IMR-90 (cell line): Measurements from ENCODE around the gene ZNF592.

Experiments
- BHLHE40 ChIP-seq: fragments of 150-350 bp; IDR thresholded peaks from 2 replicates; pipeline ENCODE4 v1.6.1; 2016; ENCODE audit warnings: mild to moderate bottlenecking, low read depth, low read length
- CHD1 ChIP-seq: IDR thresholded peaks from 2 replicates; pipeline ENCODE4 v1.6.1; 2012; ENCODE audit warnings: low read depth, low read length, improper control_type of control experiment
- FOS ChIP-seq: fragments of 150-350 bp; IDR thresholded peaks from 2 replicates; pipeline ENCODE4 v1.6.1; 2016; ENCODE audit warnings: low read depth, low read length
- MXI1 ChIP-seq: IDR thresholded peaks from 2 replicates; pipeline ENCODE4 v1.6.1; 2012; ENCODE audit warnings: low read depth, mild to moderate bottlenecking, low read length, moderate library complexity, borderline replicate concordance
- NFE2L2 ChIP-seq: fragments of 150-350 bp; IDR thresholded peaks from 2 replicates; pipeline ENCODE4 v1.6.1; 2016; ENCODE audit warnings: low read depth, mild to moderate bottlenecking, low read length
- POLR2A ChIP-seq: IDR thresholded peaks from 2 replicates; pipeline ENCODE4 v1.6.1; 2012; ENCODE audit warnings: mild to moderate bottlenecking, low read depth, low read length
- RAD21 ChIP-seq: IDR thresholded peaks from 2 replicates; pipeline ENCODE4 v1.6.1; 2012; ENCODE audit warnings: low read length, improper control_type of control experiment
- RCOR1 ChIP-seq: IDR thresholded peaks from 2 replicates; pipeline ENCODE4 v1.6.1; 2012; ENCODE audit warnings: mild to moderate bottlenecking, low read length, improper control_type of control experiment; ENCODE audit not compliant: insufficient replicate concordance
- SMC3 ChIP-seq: fragments of 150-350 bp; IDR thresholded peaks from 2 replicates; pipeline ENCODE4 v1.6.1; 2016; ENCODE audit warnings: low read depth, mild to moderate bottlenecking, antibody characterized with exemption, low read length, moderate library complexity
- TF ChIP-seq, protein P1 (sequence below): conservative IDR thresholded peaks from 2 replicates; pipeline ENCODE4 v1.5.1; 2012; ENCODE audit warnings: mild to moderate bottlenecking, low read depth, low read length, improper control_type of control experiment
- TF ChIP-seq, protein P2 (sequence below): fragments of 150-350 bp; IDR thresholded peaks from 2 replicates; pipeline ENCODE4 v1.6.1; 2017; ENCODE audit warnings: mild to moderate bottlenecking, antibody characterized with exemption, low read length, low read depth

DNA sequence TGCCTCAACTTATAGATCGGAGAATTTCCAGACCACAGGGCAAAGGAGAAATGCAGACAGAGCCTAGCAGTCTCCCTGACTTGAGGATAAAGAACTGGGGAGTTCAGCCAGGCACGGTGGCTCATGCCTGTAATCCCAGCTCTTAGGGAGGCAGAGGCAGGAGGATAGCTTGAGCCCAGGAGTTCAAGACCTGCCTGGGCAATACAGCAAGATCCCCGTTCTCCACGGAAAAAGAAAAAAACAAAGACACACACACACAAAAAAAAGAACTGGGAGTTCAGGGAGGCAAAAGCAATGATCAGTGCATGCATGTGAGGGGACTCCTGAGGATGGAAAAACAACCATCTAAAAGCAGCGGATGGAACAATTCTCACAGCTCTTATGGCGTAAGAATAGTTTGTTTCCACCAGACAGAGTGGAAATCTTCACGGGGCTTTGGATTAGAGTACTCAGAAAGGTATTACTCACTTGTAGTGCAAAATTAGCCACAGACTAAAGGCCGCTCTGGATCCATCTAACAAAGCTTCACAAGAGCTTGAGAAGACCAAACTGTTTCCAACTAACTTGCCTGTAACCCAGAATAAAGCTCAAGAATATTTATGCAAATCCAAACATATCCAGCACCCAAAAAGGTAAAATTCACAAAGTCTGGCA lies 48.7 kb upstream of the ZNF592 start:
- TF ChIP-seq, protein P1, sequence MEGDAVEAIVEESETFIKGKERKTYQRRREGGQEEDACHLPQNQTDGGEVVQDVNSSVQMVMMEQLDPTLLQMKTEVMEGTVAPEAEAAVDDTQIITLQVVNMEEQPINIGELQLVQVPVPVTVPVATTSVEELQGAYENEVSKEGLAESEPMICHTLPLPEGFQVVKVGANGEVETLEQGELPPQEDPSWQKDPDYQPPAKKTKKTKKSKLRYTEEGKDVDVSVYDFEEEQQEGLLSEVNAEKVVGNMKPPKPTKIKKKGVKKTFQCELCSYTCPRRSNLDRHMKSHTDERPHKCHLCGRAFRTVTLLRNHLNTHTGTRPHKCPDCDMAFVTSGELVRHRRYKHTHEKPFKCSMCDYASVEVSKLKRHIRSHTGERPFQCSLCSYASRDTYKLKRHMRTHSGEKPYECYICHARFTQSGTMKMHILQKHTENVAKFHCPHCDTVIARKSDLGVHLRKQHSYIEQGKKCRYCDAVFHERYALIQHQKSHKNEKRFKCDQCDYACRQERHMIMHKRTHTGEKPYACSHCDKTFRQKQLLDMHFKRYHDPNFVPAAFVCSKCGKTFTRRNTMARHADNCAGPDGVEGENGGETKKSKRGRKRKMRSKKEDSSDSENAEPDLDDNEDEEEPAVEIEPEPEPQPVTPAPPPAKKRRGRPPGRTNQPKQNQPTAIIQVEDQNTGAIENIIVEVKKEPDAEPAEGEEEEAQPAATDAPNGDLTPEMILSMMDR, result no peak
- no peak for TF ChIP-seq FOS
- TF ChIP-seq RAD21, result no peak
- TF ChIP-seq SMC3, result no peak
- no peak for TF ChIP-seq NFE2L2
- no peak for TF ChIP-seq MXI1
- TF ChIP-seq BHLHE40, result no peak
- no peak for TF ChIP-seq POLR2A
- TF ChIP-seq, protein P2, sequence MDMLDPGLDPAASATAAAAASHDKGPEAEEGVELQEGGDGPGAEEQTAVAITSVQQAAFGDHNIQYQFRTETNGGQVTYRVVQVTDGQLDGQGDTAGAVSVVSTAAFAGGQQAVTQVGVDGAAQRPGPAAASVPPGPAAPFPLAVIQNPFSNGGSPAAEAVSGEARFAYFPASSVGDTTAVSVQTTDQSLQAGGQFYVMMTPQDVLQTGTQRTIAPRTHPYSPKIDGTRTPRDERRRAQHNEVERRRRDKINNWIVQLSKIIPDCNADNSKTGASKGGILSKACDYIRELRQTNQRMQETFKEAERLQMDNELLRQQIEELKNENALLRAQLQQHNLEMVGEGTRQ, result no peak
- TF ChIP-seq CHD1, result no peak
- no peak for TF ChIP-seq RCOR1
